CD4-positive, alpha-beta T cell treated with Interleukin-21 for 1 hour (primary cell): ENCODE data around the gene LPP.

Experiments
- DNase-seq: peaks from one replicate; pipeline ENCODE4 v3.0.0-alpha.2; 2020

Gene LPP

DNA sequence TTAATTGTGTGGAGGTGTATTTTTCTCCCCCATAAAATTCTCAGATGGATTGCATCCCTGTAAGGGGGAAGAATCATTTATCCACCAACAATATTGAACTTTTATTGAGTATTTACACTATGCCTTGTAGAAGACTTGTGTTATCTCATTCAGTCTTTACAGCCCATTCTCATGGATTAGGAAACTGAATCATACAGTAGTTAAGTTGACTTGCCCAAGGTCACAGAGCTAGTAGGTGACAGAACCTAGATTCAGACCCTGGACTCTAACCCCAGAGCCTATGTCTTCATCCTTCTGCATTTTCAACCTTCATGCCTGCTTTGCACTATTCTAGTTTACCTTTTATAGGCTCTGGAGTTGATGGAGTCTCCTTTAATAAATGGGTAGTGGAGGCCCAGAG is 226.8 kb downstream of the LPP start:
- DNase-seq, result no peak

DNA sequence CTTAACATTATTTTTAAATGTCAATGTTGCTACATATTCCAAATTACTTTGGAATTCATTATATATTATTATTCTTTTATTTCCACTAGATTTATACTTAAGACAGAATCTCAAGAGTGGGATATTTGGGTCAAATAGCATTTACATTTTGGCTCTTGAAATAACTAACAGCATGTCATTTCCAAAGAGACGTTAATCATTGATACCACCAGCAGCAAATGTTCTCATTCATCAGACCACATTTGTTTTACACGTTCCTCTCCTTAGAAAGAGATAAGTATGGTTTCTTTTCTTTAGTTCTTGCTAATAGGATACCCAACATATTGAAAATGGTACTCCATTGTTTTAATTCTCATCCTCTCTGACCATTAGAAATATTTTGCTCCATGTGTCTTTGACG is 229.8 kb downstream of the LPP start:
- DNase-seq, result no peak

DNA sequence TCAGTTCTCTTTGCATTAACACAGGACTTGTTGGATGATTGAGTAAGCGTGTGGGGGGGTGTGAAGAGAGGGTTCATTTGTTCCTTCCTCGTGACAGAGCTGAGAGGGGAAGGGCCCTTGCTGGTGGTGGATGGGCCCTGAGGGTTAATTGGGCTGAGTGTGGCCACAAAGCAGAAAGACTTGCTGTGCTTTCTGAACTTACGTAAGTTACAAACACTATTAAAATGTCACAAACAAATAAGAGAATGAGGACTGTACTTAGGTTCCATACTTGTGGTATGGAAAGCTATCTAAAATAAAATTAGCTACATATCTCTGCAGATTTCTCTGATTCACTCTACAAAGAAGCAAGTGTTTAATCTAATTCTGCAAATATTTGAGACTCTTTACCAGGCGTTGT is 231.3 kb downstream of the LPP start:
- no peak for DNase-seq

DNA sequence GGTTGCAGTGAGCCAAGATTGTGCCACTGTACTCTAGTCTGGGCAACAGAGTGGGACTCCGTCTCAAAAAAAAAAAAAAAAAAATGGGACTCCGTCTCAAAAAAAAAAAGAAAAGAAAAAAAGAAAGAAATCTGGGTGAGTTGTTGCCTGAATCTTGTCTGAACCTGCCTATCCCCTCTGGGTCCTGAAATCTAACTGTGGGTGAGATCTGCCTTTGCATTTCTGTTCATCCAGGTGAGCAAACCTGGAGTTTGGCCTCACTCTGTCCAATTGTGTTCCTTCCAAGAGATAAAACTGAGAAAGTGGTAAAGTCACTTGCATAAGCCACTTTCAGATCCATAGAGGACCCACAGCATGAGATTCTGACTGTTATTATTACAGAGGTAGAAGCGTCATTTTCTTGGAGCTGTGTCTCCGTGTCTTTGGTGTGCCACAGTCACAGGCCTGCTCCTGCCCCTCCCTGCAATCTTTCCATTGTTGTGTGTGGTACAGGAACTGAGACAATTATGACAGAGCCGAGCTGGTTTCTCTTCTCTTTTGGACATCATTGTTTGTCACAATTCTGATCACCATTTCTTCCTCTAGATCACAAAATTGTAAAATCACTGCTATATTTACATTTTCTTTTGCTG is 235.9 kb downstream of the LPP start:
- peak; percentile 47 for DNase-seq

DNA sequence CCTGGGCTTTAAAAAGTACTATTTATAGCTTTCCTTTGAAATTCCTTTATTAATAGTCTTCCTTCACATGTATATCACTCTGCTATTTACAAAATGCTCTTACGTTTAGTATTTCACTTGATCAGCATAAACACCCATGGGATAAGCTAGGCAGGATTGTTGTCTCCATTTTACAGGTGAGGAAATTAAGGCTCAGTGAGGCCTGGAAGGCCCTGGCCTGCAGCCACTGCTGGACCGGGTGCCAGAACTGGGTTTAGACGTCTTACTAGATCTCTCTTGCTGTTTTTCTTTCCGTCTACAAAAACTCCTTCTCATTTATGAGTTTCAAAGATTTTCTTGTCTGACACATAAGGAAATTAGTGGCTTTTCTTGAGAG is 236.4 kb downstream of the LPP start:
- no peak for DNase-seq

DNA sequence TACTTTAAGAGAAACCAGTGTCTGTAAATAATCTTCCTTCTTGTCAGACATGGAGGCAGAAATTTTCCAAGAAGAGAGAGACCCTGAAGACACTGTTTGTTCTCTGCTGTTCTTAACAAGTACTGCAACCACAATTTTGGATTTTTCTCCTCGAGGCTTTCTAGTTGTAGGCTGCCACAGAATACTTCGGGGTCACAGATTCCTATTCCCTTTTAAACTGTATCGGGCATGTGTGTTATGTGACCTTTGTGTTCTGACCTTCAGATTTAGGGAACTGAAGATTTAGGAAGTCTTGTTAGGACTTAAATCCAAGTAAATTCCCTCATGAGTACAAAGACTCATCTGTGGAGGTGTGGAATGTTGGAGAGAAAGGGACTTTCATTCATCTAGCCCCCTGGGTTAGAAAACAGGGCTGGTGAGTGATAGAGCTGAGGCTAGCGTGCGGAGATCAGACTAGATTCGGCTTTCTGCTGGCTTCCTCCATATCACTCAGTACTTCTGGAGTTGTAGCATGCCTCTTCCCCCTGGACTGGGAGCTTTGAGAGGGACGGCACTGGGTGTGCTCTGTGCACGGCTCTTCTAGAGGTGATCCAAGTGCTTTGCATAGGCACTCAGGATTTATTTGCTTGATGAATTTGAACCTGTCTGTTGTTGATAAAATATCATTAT is 237.0 kb downstream of the LPP start:
- no peak for DNase-seq

DNA sequence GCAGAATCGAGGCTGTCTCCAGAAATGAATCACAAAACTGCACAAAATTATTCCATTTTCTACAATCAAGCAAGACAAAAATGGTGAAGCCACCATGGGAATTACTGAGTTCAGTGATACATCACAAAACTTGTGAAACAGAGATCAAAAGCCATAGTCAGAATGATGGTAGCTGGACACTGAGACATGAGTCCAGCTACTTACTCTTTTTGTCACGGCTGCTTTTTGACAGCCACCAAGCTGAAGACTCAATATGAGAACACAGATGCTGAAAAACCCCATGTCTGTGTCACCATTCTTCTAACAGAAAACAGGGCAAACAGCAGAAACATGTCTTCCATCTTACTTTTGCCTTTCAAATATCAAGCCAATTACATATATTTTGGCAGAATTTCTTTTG is 237.6 kb downstream of the LPP start:
- no peak for DNase-seq

DNA sequence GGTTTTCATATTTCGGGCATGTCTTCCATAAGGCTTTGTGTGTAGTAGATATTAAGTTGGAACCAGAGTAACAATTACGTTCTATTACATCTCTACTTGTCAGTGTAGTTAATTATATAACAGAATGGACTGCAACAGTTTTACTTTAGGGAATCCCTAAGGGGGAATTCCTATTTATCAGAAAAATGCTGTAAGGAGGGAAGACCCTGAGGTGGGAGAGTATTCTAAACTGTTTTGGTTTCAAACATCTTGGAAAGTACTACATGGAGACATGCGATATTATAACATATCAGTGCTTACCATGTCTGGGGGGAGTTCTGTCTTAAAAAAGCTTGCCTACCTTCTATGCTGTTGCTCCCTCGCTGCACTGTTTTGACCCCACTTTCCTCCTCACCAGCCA is 238.1 kb downstream of the LPP start:
- no peak for DNase-seq

DNA sequence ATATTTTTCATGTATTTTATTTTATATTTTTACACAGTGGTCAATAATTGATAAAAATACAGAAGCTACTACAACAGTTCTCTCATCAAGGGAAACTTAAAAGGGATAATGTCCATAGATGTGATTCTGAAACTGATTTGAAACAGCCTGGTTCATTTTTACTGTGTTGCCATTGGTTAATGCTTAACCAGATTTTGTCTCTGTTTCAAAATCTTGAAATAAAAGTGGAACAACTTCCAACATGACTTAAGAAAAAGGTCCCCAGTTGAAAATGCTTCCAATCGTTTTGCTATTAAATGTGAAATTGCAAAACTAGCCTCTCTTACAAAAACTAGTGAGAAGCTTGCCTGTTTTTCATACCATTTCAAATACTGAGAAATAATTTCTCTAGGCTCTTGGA is 240.7 kb downstream of the LPP start:
- no peak for DNase-seq

DNA sequence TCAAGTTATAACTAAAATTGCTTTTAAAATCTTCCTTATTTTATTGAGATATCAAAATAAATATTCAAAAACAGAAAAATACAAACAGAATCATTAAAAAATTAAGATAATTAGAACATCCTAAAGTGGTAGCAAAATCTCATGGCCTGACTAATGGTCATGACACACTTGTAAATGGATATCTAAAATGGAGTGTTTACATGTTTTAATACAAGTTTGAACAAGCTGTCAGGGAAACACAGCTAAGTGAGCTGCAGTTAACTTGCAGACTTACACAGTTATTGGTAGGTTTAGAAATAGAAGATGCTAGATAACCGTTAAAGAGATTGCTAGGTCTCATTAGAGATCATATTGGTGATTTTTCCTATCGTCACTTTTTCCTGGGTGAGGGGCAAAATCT is 242.3 kb downstream of the LPP start:
- DNase-seq, result no peak

DNA sequence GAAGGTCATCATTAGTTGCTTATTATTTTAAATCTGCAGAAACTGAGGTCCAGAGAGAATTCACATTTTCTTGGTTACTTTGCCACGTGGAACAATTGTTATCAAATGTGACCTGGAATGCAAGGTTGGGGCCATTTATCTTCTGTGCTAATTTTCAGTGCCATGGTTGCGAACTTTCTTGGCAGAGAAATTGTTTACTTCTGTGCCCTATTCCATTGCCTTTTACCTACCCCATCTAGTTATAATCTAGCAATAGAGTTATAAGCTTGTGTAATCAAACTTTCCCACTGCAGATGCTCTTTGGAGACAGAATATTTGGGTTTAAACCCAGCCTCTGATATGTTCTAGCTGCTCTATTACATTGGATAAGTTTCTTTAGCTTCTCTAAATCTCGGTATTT is 242.9 kb downstream of the LPP start:
- no peak for DNase-seq

DNA sequence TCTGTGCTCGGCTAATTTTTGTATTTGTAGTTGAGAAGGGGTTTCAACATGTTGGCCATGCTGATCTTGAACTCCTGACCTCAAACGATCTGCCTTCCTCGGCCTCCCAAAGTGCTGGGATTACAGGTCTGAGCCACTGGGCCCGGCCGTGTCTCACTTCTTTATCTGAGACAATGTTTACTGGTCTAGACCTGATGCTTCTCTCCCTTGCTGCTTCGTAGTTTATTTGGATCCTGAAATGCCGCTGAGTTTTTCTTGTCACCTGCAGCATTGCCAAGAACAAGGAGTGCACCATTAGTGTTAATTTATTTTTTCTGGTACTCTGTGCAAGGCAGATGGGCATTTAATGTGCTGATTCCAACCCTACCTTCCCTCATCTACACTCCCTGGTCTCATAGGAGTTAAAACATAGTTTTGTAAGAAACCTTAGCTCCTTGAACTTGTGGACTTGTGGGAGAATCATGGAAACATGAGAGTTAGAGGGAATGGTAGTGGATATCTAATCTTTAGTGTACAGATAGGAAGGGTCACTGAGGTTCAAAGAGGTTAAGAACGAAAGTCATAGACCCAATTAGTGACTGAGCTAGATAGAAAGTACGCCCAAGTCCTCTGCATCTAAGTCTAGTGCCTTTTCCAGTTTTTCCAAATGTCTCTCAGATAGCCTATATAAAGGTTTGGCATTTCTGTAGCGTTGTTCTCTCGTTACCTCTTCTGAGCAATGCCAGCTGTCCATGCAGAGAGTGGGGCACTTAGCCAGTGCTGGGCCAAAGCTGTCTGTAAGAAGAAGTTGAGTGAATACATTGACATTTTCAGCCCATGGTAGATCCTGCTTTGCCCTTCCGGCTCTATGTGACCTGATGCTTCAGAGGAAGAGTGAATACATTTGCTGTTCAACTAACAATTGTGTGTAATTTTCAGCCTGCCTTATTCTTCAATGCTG is 244.1 kb downstream of the LPP start:
- DNase-seq, result no peak

DNA sequence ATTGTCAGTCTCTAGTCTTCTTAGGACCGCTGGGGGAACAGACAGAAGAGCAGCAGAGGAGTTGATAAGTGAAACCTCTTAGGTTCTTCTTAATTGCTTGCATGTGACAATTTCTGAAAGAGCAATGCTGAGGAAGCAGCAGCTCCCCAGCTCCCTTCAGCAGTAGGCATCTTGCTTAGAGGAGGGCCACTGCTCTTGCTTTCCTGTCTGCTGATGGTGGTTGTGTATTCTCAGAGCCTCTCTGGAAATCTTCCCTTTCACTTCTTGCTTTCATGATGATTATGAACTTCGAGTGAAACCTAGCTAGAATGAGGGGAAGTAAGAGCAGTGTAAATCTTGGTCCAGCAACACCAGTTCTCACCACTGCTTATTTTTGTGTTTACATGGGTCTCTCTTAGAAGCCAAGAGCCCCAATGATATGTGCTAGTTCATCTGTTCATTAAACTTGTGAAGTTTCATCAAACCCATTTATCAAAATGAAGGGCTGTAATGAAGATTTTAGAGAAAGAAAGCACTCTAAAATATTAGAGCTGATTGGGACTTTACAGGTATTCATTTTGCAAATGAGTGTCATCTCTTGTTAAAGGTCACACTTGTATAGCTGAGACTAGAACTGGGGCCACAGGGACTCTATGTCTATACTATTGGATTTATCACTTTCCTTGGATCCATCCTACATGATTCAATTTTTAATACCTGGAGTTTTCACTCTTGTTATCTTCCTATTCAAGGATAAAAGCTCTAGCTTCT is 246.7 kb downstream of the LPP start:
- peak; percentile 27 for DNase-seq

DNA sequence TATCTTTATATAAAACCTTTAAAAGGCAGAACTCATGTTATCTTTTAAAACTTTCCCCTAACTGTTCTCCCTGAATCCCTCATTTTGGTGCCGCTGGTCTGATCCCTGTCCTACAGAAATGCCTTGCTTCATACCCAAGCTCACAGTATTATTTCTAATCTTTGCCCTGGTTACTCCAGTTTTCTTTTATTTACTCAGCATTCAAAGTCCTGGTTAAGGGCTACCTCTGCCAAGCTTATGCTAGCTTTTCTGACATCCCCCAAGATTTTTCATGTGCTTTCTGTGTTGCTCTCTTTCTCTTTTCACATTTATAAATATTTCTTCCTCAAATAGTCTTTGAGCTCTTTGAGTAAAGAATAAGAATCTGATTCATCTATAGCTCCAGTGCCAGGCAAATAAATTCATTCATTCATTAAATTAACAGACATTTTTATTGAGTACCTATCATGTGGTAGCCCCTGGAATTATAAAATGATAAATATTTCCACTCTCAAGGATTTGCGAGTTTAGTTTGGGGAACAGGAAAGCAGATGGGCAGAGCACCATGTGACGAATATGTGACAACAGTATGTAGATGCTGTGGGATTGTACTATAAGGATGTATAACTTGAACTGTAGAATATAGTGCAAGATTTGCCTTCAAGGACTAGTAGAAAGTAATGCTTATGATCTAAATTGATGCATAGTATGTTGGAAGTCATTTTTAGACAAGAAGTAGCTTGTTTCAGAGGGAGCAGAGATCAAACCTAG is 247.5 kb downstream of the LPP start:
- no peak for DNase-seq

DNA sequence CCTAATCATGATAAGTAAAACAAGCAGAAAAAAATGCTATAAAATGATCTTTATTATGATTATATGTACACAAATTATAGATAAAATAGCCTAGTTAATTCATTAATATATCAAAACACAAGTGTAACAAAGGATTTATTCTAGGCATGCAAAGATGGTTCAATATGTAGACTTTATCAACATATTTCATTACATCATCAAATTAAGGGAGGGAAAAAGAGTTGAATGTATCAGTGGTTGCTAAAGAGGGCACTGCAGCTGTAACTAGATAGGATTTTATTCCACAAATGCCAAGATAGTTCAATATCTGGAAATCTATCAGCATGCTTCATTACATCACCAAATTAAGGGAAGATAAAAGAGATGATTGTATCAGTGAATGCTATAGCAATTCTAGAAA is 248.3 kb downstream of the LPP start:
- DNase-seq, result no peak

DNA sequence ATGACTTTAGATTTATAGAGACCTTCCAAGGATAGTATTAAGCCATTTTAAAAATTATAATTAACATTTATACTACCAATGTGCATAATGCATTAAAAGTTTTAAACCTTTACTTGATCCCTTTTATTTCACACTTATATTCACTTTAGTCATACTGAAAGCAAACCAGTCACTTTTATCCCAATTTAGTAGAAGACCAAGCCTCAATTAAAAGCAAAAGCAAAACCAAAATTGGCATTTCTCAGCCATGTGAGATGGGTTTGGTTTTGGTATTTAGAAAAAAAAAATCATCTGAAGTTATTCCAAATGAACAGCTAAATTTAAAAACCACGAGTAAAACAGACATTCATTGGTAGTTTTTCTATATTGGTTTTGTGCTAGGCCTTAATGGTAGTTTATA is 249.4 kb downstream of the LPP start:
- peak; percentile 12 for DNase-seq

DNA sequence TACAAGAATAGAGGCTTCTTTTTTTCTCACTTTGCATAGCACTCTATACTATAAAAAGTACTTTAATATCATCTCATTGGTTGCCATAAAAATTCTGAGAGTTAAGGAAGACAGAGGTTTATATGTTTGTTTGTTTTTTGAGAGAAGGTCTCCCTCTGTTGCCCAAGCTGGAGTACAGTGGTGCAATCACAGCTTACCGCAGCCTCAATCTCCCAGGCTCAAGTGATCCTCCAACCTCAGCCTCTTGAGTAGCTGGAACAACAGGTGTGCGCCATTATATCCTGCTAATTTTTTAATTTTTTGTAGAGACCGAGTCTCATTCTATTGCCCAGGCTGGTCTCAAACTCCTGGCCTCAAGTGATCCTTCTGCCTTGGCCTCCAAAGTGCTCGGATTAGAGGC is 250.2 kb downstream of the LPP start:
- DNase-seq, result no peak

DNA sequence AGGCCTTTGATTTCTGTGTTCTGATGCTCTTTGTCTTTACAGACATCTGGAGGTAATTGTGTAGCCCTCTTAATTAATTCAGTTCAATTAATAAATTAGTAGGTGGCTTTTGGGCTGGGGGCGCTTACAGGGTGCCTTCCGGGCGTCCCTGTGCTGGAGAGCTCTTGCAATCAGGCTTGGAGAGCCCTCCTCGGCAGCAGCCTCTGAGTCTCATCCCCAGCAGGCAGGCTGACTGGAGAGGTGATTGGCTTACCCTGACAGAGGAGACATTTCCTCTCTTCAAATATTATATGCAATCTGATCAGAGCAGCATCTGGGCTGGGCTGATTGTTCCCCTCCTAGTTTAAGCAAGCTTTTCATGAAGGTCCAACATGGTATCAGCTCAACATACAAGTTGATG is 250.7 kb downstream of the LPP start:
- no peak for DNase-seq

DNA sequence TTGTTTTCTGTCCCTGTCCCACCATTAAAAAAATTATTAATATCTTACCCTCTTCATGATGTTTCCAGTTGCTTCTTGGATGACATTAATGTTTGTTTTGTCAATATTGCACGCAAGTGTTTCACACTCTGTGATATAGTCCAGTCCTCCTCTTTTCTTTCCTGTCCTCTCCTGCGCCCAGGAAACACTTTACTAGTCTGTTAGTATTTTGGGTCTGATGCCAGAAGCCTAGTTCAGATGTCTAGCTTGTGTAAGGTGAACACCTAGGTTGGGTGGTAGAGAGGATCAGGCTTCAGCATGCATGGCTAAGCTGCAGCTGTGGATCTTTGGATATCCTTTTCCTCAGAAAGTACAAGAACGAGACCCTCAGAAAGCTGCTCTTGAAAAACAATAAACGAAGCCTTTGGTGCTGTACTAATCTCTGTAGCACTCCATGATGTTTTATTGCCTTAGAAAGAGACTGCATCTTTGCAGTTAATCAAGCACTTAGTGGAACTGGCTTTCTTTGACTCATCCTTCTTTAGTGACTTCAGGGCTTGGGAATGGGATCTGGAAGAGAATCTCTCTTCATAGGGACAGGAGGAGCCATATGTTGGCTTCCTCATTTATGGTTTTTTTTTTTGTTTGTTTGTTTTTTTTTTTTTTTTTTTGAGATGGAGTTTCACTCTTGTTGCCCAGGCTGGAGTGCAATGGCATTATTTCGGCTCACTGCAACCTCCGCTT is 253.4 kb downstream of the LPP start:
- DNase-seq, result no peak

DNA sequence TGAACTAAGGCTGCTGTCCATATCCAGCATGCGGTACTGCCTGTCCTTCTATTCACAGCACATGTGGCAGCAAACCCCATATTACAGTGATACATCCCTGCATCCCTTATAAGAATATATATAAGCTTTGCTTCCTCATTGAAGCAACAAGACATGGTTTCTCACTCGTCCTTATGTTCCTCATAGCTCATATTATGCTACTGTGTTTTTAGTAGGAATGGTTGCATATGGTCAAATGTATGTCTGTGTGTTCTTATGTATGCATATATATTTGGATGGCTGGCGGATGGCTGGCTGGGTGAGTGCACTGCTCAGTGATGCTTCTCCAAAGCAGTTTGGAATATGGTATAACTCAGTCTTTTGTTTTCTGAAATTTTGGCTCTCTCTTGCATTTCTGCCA is 254.9 kb downstream of the LPP start:
- no peak for DNase-seq

DNA sequence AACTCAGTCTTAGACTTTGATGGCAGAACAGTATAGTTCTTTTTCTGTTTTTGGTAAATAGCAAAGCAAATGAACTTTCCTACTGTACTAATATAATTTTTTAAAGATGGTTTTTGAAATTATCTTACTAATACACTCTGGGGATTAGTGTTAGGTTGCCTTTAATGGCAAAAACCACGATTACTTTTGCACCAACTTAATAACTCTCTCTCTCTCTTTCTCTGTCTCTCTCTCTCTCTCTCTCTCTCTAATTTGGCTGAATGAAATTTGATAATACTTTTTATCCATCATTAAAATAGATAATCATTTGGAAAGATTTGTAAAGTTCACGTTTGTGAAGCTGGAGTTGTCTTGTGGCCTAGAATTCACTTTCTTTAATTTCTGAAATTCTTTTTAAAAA is 257.8 kb downstream of the LPP start:
- no peak for DNase-seq

DNA sequence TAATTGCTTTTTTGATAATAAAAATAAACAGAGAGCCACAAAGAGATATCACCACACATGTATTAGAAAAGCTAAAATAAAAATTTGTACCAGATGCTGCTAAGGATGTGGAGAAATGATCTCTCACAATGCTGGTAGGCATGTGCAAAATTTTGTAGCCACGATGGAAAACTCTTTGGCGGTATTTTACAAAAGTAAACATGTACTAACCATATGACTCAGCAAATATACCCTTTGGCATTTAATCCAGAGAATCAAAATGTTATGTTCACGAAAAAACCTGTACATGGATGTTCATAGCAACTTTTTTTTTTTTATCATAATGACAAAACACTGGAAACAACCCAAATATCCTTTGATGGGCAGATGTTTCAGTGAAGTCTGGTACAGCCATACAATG is 261.2 kb downstream of the LPP start:
- no peak for DNase-seq
